RCC 7860 (cell line): ENCODE results near the gene SPPL3.
A peak's percentile ranks its signal among the peaks of the same experiment; 100 is the strongest.

Experiments
- DNase-seq: peaks from one replicate; pipeline ENCODE4 v3.0.0-alpha.2; 2015; ENCODE audit warnings: low spot score
- FAIRE-seq: peaks from 2 replicates; lab custom pipeline; 2012; peaks lifted over from hg19 to GRCh38; lab: Jason Lieb, UNC

The SPPL3 gene

DNA sequence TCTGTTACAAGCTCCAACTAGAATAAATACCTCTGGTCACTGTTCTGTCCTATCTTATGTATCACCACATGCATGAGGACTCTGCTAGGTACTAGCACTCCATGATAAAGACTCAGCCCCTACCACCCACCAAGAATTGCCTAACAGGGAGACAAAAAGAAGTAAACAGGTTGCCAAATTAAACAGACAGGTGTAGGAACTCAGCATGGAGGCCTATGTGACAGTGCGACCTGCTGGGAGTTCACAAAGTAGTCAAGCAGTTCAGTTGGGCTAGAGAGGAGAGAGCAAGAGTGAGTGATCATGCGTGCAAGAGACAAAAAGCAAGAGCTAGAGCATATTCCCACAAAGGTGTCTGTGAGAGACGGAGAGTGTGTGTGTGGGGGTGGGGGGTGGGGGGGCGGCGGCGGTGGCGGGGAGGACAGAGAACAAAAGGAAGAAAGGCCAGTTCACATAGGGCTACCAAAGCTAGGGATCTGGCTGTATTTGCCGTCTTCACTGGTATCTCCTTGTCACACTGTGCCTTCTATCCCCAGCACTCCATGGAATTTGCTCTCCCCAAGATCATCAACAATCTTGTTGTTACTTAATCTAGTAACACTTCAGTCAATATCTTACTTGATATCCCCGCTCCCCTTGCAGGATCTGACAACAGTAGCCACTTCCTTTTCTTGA lies 81.2 kb downstream of the SPPL3 start:
- no peak for FAIRE-seq
- DNase-seq: no peak

DNA sequence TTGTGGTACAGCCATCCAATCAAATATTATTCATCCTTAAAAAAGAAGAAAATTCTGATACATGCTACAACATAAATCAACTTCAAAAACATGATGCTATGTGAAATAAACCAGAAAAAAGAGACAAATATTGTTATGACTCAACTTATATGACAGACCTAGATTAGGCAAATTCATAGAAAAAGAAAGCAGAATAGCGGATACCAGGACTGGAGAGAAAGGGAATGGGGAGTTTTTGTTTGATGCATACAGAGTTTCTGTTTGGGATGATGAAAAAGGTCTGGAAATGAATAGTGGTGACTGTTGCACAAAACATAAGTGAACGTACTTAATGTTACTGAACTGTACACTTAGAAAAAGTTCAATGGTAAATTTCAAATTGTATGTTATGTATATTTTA lies 82.3 kb downstream of the SPPL3 start:
- FAIRE-seq (no peak), DNase-seq (no peak)

DNA sequence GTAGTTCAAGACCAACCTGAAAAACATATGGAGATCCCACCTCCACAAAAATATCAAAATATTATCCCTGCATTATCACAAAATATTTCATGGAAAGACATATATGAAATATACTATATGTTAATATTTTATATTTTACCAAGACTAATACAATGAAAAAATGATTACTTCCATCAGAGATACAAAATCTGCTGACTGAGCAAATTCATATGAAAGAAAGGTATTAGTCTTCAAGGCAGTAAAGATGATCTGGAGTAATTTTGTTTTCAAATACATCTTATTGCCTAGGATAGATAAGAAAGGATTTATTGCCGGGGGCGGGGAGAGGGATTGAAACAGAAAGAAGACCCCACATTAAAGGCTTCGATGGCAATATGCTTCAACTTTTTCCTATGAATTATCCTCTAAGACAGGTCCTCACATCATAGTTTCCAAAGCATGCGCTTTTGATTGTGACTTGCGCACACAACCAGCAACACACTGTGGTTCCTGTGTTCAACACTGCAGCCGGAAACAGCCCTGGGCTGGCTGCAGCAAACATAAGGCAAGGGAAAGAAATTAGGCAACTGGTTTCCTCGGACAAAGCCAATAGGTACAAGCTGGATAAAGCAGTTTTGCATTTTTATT lies 83.2 kb downstream of the SPPL3 start:
- FAIRE-seq: no peak

DNA sequence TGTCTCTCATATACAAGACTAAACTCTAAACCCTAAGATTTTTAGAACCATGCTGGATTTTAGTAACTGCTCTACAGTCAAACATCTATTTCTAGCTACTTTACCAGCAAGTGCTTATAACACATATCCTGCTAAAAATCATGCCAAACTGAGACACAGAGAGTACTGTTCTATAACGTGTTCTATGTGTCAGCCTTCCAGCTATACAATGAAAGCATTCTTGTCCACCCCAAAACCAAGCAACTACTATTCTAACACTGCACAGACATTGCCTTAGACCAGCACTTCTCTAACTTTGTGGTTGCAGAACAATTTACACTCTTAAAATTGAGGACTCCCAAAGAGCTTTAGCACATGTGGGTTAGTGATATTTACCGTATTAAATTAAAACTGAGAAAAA lies 85.7 kb downstream of the SPPL3 start:
- no peak for FAIRE-seq
- DNase-seq: no peak

More for the DNA sequence above, 83.2 kb downstream of the SPPL3 start:
- DNase-seq: no peak

DNA sequence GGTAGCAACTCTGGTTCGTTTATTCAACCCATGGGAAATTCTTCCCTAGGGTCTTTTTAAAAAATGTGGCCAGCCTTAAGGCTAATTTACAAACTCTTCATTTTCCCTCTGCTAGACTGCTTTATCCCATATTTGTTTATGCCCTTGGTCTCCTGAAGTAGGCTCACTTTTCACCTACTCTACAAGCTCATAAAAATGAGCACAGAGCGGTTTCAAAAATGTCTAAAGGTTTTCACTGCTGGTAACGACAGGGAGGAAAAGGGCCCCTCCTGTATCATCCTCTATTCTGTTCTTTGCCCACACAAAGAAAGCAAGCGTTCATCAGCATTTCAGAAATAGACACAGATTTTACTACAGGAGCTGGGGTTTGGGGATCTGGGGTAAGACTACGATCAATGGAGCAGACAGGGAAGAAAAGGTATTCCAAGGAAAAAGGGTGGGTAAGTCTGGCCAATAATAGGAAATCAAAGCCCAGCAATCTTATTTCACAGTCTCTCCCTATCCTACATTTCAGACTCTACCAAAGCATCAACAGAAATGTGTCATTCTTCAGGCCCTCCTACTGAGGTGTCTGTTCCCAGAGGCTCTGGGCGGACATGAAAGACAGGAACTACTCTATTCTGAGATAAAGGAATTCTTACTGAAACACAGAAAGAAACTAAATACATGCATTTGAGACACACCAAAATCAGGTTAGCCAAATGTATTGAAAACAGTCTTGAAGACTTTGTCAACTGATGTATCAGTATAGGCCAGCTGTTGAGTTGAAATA lies 86.4 kb downstream of the SPPL3 start:
- no peak for FAIRE-seq

DNA sequence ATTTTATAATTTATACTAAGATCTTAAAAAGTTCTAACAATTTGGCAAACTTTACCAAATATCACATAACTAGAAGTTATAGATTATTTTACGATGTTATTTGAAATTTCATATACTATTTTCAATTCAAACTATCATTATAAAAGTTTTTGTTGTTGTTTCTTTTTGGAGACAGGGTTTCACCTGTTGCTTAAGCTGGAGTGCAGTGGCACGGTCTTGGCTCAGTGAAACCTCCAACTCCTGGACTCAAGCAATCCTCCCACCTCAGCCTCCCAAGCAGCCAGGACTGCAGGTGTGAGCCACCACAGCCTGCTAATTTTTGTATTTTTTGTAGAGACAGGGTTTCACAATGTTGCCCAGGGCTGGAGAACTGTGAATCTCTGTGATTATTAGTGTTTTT lies 87.8 kb downstream of the SPPL3 start:
- DNase-seq: no peak
- FAIRE-seq: no peak

More for the DNA sequence above, 86.4 kb downstream of the SPPL3 start:
- no peak for DNase-seq

DNA sequence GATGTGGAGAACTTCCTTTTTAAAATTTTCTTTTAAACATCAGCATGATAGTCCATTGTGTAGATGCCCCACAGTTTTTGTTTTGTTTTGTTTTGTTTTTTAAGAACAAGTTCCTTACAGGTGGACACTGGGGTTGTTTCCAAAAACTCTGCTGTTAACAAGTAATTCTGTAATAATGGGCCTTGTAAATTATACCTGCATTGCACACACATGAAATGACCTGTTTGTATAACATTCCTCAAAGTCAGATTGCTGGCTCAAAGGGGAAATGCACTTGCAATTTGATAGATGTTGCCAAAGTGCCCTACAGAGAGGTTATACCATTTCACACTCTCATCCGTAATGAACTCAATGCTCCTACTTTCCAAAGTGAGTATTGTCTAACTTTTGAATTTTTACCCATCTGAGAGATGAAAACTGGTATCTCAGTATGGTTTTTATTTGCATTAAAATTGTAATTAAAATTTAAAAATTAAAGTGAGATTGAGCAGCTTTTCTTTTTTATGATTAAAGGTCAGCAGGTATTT lies 89.2 kb downstream of the SPPL3 start:
- no peak for DNase-seq
- FAIRE-seq: no peak

DNA sequence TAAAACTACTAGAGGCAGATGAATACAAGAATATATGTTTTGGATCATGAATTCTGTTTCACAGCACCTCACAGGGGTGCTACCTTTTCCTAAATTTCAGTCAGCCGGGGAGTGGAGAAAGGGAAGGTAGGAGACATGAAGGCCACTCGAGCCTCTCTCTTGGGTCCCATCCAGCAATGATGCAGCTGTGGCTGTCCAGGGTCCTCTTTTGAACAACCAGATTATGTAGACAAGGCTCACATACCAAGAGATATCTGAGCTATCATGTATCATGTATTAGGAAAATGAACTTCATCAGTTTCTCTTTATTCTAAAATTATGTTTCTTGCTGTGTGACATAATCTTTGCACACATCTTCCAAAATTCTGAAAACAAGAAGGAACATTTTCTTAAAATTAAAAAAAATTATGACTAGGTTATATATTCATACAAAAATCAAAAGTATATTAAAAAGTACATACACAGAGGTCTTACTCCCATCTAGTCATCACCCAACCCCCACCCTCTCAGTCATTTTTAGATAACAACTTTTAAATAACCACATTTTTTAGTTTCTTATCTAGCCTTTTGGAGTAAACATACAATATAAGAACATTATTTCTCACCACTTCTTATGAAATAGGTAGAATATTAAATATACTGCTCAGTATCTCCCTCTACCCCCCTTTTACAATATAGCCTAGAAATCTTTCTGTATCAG lies 89.8 kb downstream of the SPPL3 start:
- FAIRE-seq: no peak
- DNase-seq: no peak

DNA sequence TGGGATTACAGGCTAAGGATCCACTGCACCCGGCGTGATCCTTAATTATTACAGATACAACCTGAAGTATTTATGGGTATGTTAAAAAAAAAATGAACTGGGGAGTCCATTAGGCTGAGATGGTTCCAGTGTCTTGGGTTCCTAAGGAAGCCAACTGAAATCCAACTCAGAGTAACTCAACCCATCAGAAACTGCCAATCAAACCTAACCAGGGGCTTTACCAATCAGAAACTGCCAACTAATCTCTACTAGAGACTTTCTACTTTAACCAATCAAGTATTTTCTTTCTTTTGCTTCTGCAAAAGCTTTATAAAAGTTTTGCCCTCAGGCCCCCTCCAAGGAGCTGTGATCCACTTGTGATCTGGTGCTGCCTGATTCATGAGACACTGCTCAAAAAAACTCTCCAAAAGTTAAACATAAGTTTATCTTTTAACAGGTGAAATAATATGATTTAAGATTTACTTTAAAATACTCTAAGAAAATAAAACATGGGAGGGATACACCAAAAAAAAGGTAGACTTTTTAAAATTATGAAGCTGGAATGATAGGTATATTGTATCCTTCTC lies 90.5 kb downstream of the SPPL3 start:
- FAIRE-seq: no peak

DNA sequence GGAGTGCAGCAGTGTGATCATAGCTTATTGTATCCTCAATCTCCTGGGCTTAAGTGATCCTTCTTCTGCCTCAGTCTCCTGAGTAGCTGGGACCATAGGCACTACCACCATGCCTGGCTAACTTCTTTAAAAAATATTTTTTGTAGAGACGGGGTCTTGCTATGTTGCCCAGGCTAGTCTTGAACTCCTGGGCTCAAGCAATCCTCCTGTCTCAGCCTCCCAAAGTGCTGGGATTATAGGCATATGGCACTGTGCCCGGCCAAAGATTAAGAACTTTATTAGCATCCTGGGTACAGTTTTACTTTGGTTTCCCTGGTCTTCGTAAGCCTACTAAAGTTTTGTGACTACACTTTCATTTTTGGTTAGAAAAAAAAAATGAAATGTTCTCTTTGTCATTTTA lies 94.1 kb downstream of the SPPL3 start:
- FAIRE-seq: no peak

More for the DNA sequence above, 90.5 kb downstream of the SPPL3 start:
- DNase-seq: no peak

DNA sequence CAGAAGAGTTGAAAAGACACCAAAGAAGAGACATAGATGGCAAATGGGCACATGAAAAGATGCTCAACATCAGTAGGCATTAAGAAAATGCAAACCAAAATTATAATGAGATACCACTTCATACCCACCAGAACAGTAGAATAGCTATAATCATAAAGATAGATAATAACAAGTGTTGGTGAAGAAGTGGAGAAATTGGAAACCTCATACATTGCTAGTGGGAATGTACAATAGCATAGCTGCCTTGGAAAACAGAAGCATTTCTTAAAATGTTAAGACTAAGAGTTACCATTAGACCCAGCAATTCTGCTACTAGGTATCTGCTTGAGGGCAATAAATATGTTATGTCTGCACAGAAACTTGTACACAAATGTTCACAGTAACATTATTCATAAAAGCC lies 99.7 kb downstream of the SPPL3 start:
- FAIRE-seq (no peak), DNase-seq (no peak)

More for the DNA sequence above, 94.1 kb downstream of the SPPL3 start:
- no peak for DNase-seq

DNA sequence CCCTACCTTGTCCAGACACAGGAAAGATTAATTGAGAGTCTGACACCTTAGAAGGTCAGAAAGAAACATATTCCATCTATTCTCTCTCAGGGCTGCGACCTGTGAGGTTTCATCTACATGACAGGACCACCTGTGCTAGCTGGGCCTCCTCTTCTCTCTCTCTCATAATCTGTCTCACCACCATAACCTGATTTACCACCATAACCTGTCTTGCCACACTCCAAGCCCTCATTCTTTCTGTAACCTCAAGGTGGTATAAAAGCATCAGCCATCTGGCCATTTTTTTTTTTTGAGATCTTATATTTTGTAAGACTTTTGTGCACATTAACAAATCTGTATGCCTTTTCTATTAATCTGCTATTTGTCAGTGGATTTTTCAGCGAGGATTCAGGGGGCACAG lies 103.0 kb downstream of the SPPL3 start:
- FAIRE-seq (no peak), DNase-seq (no peak)

DNA sequence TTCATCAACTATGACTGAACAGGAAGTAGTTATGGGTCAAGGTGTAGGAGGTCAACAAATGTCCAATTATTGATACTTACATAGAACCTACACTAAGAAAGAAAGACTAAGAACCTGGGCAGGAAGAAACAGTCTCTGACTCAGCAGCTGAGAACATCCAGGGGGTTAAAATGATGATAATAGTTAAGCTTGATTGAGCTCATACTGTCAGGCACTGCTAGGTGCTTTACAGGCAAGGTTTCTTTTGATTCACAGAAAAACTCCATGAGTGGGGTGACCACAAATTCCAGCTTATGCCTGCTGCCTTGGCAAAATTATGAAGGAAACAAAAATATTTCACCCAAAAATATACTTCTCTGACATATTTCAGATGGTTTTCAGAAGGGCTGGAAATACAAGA lies 103.5 kb downstream of the SPPL3 start:
- DNase-seq (peak; percentile 21), FAIRE-seq (peak; percentile 60)

DNA sequence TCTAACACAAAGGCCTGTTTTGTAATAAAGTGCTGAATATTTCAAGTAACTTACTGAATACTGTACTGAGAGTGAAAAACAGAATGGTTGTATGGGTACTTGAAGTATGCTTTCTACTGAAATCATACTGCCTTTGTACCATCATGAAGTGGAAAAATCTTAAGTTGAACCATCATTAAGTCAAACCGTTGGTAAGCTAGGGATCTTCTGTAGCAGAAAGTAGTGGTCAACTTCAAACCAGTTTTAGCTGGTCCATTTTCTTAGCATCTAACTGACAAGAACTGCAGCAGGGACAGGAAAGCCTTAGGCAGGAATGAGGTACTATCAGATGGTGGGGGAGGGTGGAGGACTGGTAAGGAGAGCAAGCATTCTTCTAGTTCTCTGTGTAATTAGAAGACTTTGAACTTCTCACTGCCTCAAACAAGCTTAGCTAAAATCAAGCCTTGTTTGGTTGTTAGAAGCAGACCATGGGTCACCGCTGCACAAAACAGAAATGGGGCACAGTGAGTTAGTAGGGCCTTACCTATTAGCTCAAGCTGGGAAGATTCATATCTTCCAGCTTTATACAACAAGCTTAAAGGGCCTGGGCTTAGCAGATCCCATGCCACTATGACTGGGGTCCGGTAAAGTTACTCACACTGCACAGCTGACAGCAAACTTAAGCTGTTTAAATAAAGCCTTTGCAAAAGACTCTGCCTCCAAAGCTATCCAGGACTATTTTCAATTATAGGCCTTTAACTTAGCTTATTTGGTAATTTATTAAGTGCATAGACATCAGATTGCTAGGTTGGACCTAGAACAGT lies 104.7 kb downstream of the SPPL3 start:
- DNase-seq (no peak), FAIRE-seq (no peak)

DNA sequence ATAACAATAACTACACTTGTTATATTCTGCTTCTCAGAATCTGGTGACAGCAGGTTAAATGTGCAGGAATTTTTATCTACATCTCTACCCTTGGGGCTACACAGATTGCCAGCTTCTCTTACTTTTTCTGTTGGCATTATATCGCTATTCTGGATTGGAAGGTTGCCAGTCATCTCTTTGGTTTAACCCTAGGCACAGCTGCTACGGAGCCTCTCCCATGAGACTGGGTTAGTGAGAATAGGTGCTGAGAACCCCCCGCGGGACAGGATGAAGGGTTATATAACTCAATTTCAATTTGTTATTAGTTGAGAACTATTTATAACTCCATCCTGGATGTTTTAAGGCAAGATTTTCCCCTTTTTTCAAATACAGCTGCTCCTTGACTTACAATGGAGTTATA lies 105.5 kb downstream of the SPPL3 start:
- DNase-seq (no peak), FAIRE-seq (no peak)

DNA sequence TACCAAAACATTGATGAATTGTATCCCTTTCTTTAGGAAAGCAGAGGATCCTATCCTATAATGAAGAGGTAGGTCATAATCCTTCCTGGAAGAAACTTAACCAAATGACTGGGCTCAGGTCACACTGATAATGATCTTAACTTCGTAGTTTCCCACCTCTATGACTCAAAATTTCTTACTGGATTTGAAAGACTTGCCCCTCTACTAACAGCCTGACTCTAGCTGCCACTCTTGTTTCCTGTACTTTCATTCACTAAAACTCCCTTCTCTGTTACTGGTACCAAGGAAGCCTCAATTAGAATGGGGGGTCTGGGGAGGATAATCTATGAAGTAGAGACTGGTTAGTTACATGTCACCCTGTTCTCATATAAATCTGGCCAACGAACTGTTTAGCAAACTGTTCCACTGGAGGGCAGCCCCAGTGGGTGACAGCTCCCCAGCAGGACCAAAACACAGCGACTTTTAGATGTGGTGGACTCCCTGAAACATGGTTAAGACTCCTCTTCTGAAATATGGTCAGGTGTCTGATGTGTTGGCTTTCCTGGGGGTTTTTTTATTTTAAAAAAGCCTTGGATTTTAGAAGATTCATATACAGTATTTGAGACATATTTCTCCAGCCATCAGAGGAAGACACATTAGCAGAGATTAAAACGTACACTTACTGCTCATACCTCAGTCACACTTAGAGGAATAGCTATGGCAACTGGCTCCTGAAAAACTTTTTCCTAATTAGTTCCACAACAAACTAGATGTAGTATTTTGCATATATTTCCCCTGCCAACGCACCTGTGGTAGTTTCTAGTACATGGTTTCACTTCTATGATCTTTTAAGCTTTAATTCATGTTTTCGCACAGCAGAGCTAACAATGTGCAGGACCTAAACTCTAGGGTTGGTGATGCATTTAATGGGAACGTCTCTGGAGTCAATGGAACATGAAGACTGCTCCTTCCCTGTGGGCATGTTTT lies 106.2 kb downstream of the SPPL3 start:
- no peak for FAIRE-seq
- DNase-seq: no peak

DNA sequence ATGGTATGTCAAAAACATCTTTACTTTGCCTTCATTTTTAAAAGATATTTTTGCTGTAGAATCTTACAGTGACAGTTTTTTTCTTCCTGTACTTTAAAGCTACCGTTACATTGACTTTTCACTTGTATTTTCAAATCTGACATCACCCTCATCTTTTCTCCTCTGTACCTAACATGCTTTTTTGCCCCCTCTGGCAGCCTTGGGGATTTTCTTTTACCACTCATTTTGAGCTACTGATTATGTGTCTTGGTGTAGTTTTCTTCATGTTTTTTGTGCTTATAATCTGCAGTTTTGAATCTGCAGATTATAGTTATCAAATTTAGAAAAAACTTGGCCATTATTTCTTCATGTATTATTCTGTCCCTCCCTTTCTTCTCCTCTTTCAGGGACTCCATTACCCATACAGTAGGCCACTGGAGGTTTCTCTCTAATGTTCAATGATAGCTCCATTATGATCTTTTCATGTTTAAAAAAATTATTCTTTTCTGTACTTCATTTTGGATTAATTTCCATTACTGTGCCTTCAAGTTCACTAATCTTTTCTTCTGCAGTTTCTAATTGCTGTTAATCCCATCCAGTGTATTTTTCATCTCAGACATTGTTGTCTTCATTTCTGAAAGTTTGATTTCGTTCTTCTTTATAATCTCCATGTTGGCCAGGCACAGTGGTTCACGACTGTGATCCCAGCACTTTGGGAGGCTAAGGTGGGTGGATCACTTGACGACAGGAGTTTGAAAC lies 108.5 kb downstream of the SPPL3 start:
- DNase-seq: no peak
- no peak for FAIRE-seq

DNA sequence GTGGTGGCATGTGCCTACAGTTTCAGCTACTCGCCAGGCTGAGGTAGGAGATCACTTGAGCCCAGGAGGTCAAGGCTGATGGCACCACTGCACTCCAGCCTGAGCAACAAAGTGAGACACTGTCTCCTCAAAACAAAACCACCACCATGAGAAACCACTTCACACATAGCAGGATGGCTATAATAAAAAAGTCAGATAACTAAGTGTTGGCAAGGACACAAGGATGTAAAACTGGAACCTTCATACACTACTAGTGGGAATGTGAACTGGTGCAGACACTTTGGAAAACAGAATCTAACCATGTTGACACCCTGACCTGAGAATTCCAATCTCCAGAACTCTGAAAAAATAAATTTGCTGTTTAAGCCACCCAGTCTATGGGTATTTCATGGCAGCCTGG lies 110.8 kb downstream of the SPPL3 start:
- FAIRE-seq: no peak

More for the DNA sequence above, 110.8 kb downstream of the SPPL3 start:
- no peak for DNase-seq
